Measurements from ENCODE around the gene UBE3B.

DNA sequence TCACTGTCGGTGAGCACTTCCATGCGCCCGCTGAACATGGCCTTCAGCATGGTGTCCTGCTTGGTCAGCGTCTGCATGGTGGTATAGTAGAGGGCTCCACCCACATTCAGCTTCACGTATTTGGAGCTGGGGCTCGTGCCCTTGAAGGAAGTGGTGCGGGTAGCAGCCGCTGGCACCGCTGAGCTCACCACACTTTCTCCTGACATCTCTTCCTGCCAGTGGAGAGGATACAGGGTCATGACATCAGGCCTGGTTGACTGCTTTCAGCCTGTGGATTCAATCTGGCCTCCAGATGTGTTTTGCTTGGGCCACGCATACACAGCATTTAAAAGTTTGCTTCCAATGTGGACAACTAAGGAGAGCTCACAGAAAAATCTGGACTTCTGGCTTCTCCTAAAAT is 7.9 kb upstream of the UBE3B start:
- TF ChIP-seq, protein P1, sequence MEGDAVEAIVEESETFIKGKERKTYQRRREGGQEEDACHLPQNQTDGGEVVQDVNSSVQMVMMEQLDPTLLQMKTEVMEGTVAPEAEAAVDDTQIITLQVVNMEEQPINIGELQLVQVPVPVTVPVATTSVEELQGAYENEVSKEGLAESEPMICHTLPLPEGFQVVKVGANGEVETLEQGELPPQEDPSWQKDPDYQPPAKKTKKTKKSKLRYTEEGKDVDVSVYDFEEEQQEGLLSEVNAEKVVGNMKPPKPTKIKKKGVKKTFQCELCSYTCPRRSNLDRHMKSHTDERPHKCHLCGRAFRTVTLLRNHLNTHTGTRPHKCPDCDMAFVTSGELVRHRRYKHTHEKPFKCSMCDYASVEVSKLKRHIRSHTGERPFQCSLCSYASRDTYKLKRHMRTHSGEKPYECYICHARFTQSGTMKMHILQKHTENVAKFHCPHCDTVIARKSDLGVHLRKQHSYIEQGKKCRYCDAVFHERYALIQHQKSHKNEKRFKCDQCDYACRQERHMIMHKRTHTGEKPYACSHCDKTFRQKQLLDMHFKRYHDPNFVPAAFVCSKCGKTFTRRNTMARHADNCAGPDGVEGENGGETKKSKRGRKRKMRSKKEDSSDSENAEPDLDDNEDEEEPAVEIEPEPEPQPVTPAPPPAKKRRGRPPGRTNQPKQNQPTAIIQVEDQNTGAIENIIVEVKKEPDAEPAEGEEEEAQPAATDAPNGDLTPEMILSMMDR (IDR thresholded peaks at IDR 0.05): no peak
- no peak for TF ChIP-seq EZH2 (IDR thresholded peaks at IDR 0.05; ENCODE audit: borderline replicate concordance, insufficient read depth, low read depth, low read length, poor library complexity, severe bottlenecking)

Data from B cell (primary cell).